Ishikawa (cell line): ENCODE measurements around the gene FKBP4.

Source experiments
- EP300 ChIP-seq: IDR thresholded peaks from 2 replicates; pipeline ENCODE4 v1.6.1; 2012; ENCODE audit warnings: borderline replicate concordance
- NFIC ChIP-seq: IDR thresholded peaks from 2 replicates; pipeline ENCODE4 v1.6.1; 2012
- USF1 ChIP-seq: IDR thresholded peaks from 2 replicates; pipeline ENCODE4 v1.6.1; 2012
- ZBTB7A ChIP-seq: IDR thresholded peaks from 2 replicates; pipeline ENCODE4 v1.6.1; 2012; ENCODE audit warnings: low read depth

- no peak for TF ChIP-seq EP300
- TF ChIP-seq ZBTB7A = no peak
- no peak for TF ChIP-seq NFIC
- no peak for TF ChIP-seq USF1
These were observed 21.4 kb upstream of the FKBP4 start for GRCh38 chr12:2773199-2773875.
